ENCODE measurements around the gene PPARA. TPM values are rescaled to one million over a fixed set of nuclear protein-coding genes. Genes with fewer than 3 reads are reported as not detected.
"Not testable (repeated sequence)": the region's sequence is repeated elsewhere in the genome, so short reads cannot be mapped to it uniquely, and the experiment has no call there.

Gene PPARA
- polyA plus RNA-seq, 1 of the 3 experiments (the other 2 are of a cell fraction), result 4.5 TPM

GRCh38 chr22:46196278-46196677 is 46.0 kb downstream of the PPARA start (continued):
- TF ChIP-seq USF2 (IDR thresholded peaks at IDR 0.05; ENCODE audit: borderline replicate concordance, low read depth, low read length), result no peak
- TF ChIP-seq MXI1 (IDR thresholded peaks at IDR 0.05; ENCODE audit: low read depth, low read length), result no peak
- no peak for TF ChIP-seq RCOR1 (IDR thresholded peaks at IDR 0.05; ENCODE audit: low read length)
- no peak for TF ChIP-seq USF1 (IDR thresholded peaks at IDR 0.05; ENCODE audit: borderline replicate concordance, low read depth)
- no peak for TF ChIP-seq CTCF (IDR thresholded peaks at IDR 0.05)
- no peak for TF ChIP-seq JUND (IDR thresholded peaks at IDR 0.05)

GRCh38 chr22:46198274-46198673 is 47.9 kb downstream of the PPARA start:
- peaks cover 0 to 14% of the 10 kb centered on the region in 2 experiments for H3K36me3 ChIP-seq (replicated peaks in 1 of 2; ENCODE audit: control insufficient read depth in 1 of 2, insufficient read depth in 2 of 2, low read length in 1 of 2)
- H3K4me1 ChIP-seq (ENCODE audit: control insufficient read depth in 1 of 2, insufficient read depth in 2 of 2, low read depth in 1 of 2, low read length in 1 of 2), result peaks cover 0 to 8% of the 10 kb centered on the region in 2 experiments; a peak in 1 of 4 replicates
- WGBS (ENCODE audit: low lambda C conversion rate), result 97% methylated on average over 18 of the region's 18 CpGs
- no peaks in the 10 kb centered on the region for H3K9me2 ChIP-seq
- ChIA-PET CTCF (no interaction called here), POLR2A (no interaction called here)
- no peak overlapping the region for H3K9ac ChIP-seq
- no peak overlapping the region for H3K4me2 ChIP-seq
- no peaks in the 10 kb centered on the region for H3K27me3 ChIP-seq (ENCODE audit: insufficient read depth)
- no peak overlapping the region for H3K27ac ChIP-seq (ENCODE audit: low read depth in 2 of 2, low read length in 1 of 2)
- no peaks in the 10 kb centered on the region for H3K9me3 ChIP-seq
- TF ChIP-seq EP300 (IDR thresholded peaks at IDR 0.05; ENCODE audit: borderline replicate concordance in 1 of 2, low read depth in 1 of 2, low read length in 1 of 2) (no peak), NRF1 (IDR thresholded peaks at IDR 0.05; ENCODE audit: low read depth, low read length) (no peak), YY1 (IDR thresholded peaks at IDR 0.05; ENCODE audit: low read depth) (no peak), MAX (IDR thresholded peaks at IDR 0.05; ENCODE audit: low read depth) (no peak), CTCF (IDR thresholded peaks at IDR 0.05) (no peak), RFX5 (IDR thresholded peaks at IDR 0.05; ENCODE audit: low read length) (no peak), RXRA (IDR thresholded peaks at IDR 0.05; ENCODE audit: borderline replicate concordance, low read depth) (no peak), TAF1 (IDR thresholded peaks at IDR 0.05; ENCODE audit: borderline replicate concordance, low read depth, low read length) (no peak), TCF12 (IDR thresholded peaks at IDR 0.05) (no peak), GABPA (IDR thresholded peaks at IDR 0.05; ENCODE audit: low read depth) (no peak), CHD2 (IDR thresholded peaks at IDR 0.05; ENCODE audit: low read length, partially characterized antibody) (no peak), USF2 (IDR thresholded peaks at IDR 0.05; ENCODE audit: borderline replicate concordance, low read depth, low read length) (no peak), USF1 (IDR thresholded peaks at IDR 0.05; ENCODE audit: borderline replicate concordance, low read depth) (no peak), TEAD4 (IDR thresholded peaks at IDR 0.05; ENCODE audit: borderline replicate concordance, insufficient read depth) (no peak), JUND (IDR thresholded peaks at IDR 0.05) (no peak)
- H3K79me2 ChIP-seq (ENCODE audit: insufficient read depth), result no peaks in the 10 kb centered on the region
- no peak overlapping the region for H3K4me3 ChIP-seq (ENCODE audit: low read depth in 2 of 2, low read length in 1 of 2)
- no peaks in the 10 kb centered on the region for H4K20me1 ChIP-seq (ENCODE audit: insufficient read depth)
- no peaks in the 10 kb centered on the region for H3F3A ChIP-seq (replicated peaks; ENCODE audit: insufficient read depth)
- H2AFZ ChIP-seq (ENCODE audit: low read depth), result no peak overlapping the region
- no peak for DNase-seq

- 93% methylated on average over 18 of the region's 18 CpGs for WGBS (ENCODE audit: low lambda C conversion rate)
- CTCF ChIA-PET, result interaction anchor here (1.0 kb wide), 1 partner anchor 28 kb away, joined by 3 read pairs; no protein-coding TSS in a partner anchor
- H3K9ac ChIP-seq; H2AFZ ChIP-seq (ENCODE audit: low read depth); H3K9me2 ChIP-seq; H3K79me2 ChIP-seq (ENCODE audit: insufficient read depth); H3K4me2 ChIP-seq; H3K9me3 ChIP-seq; POLR2A ChIA-PET; H3F3A ChIP-seq (replicated peaks; ENCODE audit: insufficient read depth); DNase-seq; H3K4me1 ChIP-seq (ENCODE audit: control insufficient read depth in 1 of 2, insufficient read depth in 2 of 2, low read depth in 1 of 2, low read length in 1 of 2); H4K20me1 ChIP-seq (ENCODE audit: insufficient read depth); H3K27me3 ChIP-seq (ENCODE audit: insufficient read depth); H3K4me3 ChIP-seq (ENCODE audit: low read depth in 2 of 2, low read length in 1 of 2); H3K27ac ChIP-seq (ENCODE audit: low read depth in 2 of 2, low read length in 1 of 2): not testable (repeated sequence)
- H3K36me3 ChIP-seq (replicated peaks in 1 of 2; ENCODE audit: control insufficient read depth in 1 of 2, insufficient read depth in 2 of 2, low read length in 1 of 2), result peaks cover 0 to 14% of the 10 kb centered on the region in 2 experiments
Measured at GRCh38 chr22:46198806-46199205, 48.5 kb downstream of the PPARA start.
